Small intestine (tissue), 7 donors: Measurements from ENCODE around the gene DISC1. TPM values are rescaled to one million over a fixed set of nuclear protein-coding genes. Genes with fewer than 3 reads are reported as not detected.
"Not testable (repeated sequence)": the region's sequence is repeated elsewhere in the genome, so short reads cannot be mapped to it uniquely, and the experiment has no call there.

Source experiments
- DNase-seq, 2 donors: peaks; one replicate each; pipeline versions ENCODE4 v3.0.0 to v3.0.0-alpha.2; 2013
- FAIRE-seq: peaks from 2 replicates; lab custom pipeline; 2012; peaks lifted over from hg19 to GRCh38; lab: Jason Lieb, UNC
- H3K27ac ChIP-seq, 3 donors: one replicate each; pipeline ENCODE4 v1.5.1; 2013; ENCODE audit warnings: low read length in 2 of 3, mild to moderate bottlenecking in 2 of 3, control low read depth in 1 of 3, inconsistent platforms in 1 of 3, low read depth in 1 of 3, moderate library complexity in 1 of 3
- H3K27me3 ChIP-seq, 3 donors: one replicate each; pipeline ENCODE4 v1.6.1; 2013; ENCODE audit warnings: low read length in 3 of 3, inconsistent platforms in 1 of 3; ENCODE audit not compliant: control insufficient read depth in 3 of 3, insufficient read depth in 3 of 3
- H3K36me3 ChIP-seq, 3 donors: one replicate each; pipeline ENCODE4 v1.6.1; 2013; ENCODE audit warnings: low read length in 3 of 3, inconsistent platforms in 1 of 3, low read depth in 1 of 3, mild to moderate bottlenecking in 1 of 3, moderate library complexity in 1 of 3; ENCODE audit not compliant: control insufficient read depth in 3 of 3, insufficient read depth in 2 of 3
- H3K4me1 ChIP-seq, 3 donors: one replicate each; pipeline ENCODE4 v1.6.1; 2013; ENCODE audit warnings: low read length in 2 of 3, inconsistent platforms in 1 of 3, low read depth in 1 of 3, mild to moderate bottlenecking in 1 of 3, moderate library complexity in 1 of 3; ENCODE audit not compliant: control insufficient read depth in 3 of 3, insufficient read depth in 2 of 3
- H3K4me3 ChIP-seq, 3 donors: one replicate each; pipeline ENCODE4 v1.5.1; 2013; ENCODE audit warnings: low read length in 3 of 3, control low read depth in 1 of 3, inconsistent platforms in 1 of 3, low read depth in 1 of 3, mild to moderate bottlenecking in 1 of 3, moderate library complexity in 1 of 3
- H3K9me3 ChIP-seq, 2 donors: one replicate each; pipeline ENCODE4 v1.6.1; 2013; ENCODE audit warnings: low read depth in 1 of 2, low read length in 1 of 2; ENCODE audit not compliant: control insufficient read depth in 2 of 2, insufficient read depth in 1 of 2
- WGBS, 3 donors: extraction: QIAGEN DNeasy Blood & Tissue Kit; methylation state at CpG; one replicate each; pipeline ENCODE4 v1.1.7; 2013; 5-methylcytosine and 5-hydroxymethylcytosine counted together
- polyA plus RNA-seq, 4 donors: library from polyadenylated mRNA; stranded (reverse) in 3 of 4; unstranded in 1 of 4; fragments of 200-250 nt in 3 of 4; fragments of 120-200 nt in 1 of 4; gene quantifications; one replicate each; pipeline versions ENCODE4 v1.2.1 to v1.2.3, GENCODE V29; 2013
- donor health status: healthy with polysubstance abuse.
- donor health status: control.
- donor health status: control.
- donor health status: Bipolar disorder and iron deficiency.
- donor health status: healthy.

Gene DISC1
- polyA plus RNA-seq, 4 donors, result 0.27 to 2.1 (median 0.85) TPM; not detected in 1

DNA sequence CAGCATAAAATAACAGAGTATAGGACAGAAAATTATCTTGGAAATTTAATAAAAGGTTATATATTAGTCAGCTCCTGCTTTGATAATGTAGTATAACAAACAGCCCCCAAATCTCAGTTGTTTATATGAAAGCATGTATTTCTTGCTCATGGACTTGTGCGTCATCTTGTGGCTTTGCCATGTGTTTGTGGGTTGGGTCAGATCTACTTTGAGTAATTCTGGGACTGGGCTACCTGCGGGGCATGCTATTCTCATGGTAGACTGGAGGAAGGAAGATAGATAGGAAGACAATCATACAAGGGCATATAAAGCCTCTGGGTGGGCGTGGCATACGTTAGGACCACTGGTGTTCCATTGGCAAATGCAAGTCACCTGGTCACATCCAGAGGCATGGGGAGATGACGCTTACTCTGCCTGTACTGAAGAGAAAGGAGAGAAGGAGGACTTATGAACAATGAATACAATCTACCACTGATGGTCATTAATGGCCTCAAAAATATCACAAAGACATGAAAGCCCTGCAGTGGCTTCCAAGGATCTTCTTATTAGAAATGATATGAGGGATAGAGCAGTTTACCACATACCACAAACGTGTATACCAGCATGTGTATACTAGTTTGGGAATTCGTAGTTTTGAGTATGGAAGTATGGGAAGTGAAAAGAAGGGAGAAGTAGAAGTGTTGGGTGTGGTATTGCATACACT is 267.0 kb downstream of the DISC1 start:
- no peak overlapping the region for H3K27ac ChIP-seq
- H3K4me1 ChIP-seq, result no peaks in the 10 kb centered on the region
- H3K9me3 ChIP-seq, result no peaks in the 10 kb centered on the region
- FAIRE-seq (no peak), DNase-seq (no peak)
- H3K4me3 ChIP-seq, result no peak overlapping the region
- no peaks in the 10 kb centered on the region for H3K36me3 ChIP-seq
- WGBS, 3 donors, result 82 to 90% (median 87%) methylated on average over 7 of the region's 7 CpGs
- H3K27me3 ChIP-seq, result no peaks in the 10 kb centered on the region

DNA sequence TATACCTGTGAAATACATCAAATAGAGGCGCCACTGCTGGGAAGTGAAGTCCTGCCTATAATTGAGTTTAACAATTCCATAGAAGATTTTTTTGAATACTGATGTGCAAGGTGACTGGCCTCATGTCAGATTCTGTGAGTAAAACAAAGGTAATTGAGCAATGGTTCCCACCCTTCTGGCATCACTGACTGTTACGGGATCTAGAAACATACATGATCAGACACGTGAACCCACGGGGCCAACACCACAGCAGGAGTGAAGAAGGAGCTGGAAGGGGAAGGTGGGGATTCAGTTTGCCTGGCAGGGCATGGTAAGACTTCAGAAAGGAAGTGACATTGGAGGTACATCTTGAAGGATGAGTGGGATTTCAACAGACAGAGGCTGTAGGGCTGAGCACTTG is 270.2 kb downstream of the DISC1 start:
- H3K27ac ChIP-seq, result no peak overlapping the region
- no peaks in the 10 kb centered on the region for H3K27me3 ChIP-seq
- 85 to 95% (median 92%) methylated on average over 4 of the region's 4 CpGs for WGBS, 3 donors
- no peaks in the 10 kb centered on the region for H3K4me1 ChIP-seq
- no peak for FAIRE-seq
- no peaks in the 10 kb centered on the region for H3K9me3 ChIP-seq
- no peak for DNase-seq
- H3K4me3 ChIP-seq, result no peak overlapping the region
- no peaks in the 10 kb centered on the region for H3K36me3 ChIP-seq

DNA sequence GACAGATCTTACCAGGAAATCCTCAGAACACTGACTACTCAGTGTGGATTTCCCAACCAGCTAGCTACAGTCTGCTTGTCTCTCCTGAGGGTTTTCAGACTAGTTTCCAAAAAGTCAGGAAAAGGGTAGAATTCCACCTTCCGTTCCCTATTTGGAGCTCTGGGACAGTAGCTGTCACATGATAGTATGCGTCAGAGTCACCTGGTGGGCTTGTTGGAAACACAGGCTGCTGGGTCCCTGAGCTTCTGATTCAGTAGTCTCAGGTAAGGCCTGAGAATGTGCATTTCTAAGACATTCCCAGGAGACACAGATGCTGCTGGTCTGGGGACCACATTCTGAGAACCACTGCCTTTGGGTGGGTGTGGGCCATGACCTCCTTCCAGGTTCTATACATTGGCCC is 272.5 kb downstream of the DISC1 start:
- FAIRE-seq (no peak), DNase-seq (no peak)
- Histone ChIP-seq H3K4me3 (no peak overlapping the region), H3K4me1 (no peaks in the 10 kb centered on the region), H3K36me3 (no peaks in the 10 kb centered on the region), H3K27me3 (no peaks in the 10 kb centered on the region), H3K9me3 (peaks cover 0 to 5% of the 10 kb centered on the region in 2 donors), H3K27ac (no peak overlapping the region)
- WGBS, 3 donors, result 97 to 99% (median 97%) methylated on average over 2 of the region's 2 CpGs

DNA sequence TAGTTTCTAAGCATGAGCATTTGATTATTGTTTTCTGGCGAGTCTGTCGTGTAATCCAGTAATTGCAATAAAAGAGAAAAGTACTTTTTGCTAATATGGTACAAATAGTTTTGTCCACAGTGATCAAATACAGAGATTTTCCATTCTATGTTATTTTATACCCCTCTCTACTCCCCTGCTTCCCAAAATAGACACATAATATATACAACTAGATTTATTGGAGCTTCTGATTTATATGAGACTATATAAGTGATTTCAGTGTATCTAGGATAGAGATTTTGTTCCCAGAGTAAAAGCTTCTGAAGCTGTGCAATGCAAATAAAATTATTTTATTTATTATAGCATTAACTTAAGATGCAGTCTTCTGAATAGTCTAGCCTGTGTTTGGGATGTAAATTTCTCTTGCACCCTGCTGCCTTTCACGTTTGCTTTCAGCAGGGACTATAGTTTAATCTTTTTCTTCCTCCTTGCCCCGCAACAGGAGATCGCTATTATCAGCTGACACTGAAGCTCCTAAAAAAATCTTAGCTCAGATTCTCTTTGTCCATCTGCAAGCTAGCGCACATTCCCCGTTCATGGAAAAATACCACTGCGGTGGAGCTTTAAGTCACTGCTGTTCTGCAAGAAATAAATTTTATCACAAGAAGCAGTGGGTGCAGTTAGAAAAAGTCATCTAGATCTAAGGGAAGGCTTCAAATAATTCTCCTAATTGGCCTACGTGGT is 273.3 kb downstream of the DISC1 start:
- no peaks in the 10 kb centered on the region for H3K27me3 ChIP-seq
- no peak overlapping the region for H3K27ac ChIP-seq
- FAIRE-seq (no peak), DNase-seq (no peak)
- WGBS, 3 donors, result 79 to 89% (median 85%) methylated on average over 9 of the region's 9 CpGs
- no peaks in the 10 kb centered on the region for H3K4me1 ChIP-seq
- peaks cover 0 to 10% of the 10 kb centered on the region in 2 donors for H3K9me3 ChIP-seq
- no peak overlapping the region for H3K4me3 ChIP-seq
- H3K36me3 ChIP-seq, result no peaks in the 10 kb centered on the region

DNA sequence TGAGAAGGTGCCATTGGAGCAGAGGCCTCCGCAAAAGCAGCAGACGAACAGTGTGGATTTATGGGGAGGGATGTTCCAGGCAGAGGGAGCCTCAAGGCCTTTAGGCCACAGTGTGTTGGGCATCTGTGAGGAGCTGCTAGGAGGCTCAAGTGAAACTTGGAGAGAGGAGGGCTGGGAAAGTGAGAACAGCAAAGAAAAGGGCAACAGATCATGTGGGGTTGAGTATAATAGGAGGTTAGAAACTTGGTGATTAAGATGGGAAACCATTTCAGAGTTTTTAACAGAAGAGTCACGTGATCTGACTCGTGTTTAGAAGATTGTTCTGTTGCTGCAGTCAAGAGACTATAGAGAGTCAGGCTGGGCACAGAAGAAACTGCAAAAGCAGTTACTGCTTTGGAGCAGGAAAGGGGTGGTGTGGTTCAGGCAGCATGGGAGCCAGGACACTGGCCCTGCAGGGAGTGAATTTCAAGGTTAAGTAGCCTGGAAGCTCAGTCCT is 277.0 kb downstream of the DISC1 start:
- no peaks in the 10 kb centered on the region for H3K36me3 ChIP-seq
- peaks cover 0 to 10% of the 10 kb centered on the region in 2 donors for H3K9me3 ChIP-seq
- FAIRE-seq (no peak), DNase-seq (no peak)
- H3K27ac ChIP-seq, result no peak overlapping the region
- H3K4me3 ChIP-seq, result no peak overlapping the region
- no peaks in the 10 kb centered on the region for H3K4me1 ChIP-seq
- WGBS, 3 donors, result 89 to 96% (median 91%) methylated on average over 4 of the region's 4 CpGs
- no peaks in the 10 kb centered on the region for H3K27me3 ChIP-seq

- H3K4me1 ChIP-seq, H3K9me3 ChIP-seq, FAIRE-seq, H3K27ac ChIP-seq, H3K36me3 ChIP-seq, H3K4me3 ChIP-seq, H3K27me3 ChIP-seq, DNase-seq: not testable (repeated sequence)
- WGBS, 3 donors, result 81 to 98% (median 96%) methylated on average over 2 of the region's 2 CpGs
These were observed 280.7 kb downstream of the DISC1 start for GRCh38 chr1:231907310-231907709.

DNA sequence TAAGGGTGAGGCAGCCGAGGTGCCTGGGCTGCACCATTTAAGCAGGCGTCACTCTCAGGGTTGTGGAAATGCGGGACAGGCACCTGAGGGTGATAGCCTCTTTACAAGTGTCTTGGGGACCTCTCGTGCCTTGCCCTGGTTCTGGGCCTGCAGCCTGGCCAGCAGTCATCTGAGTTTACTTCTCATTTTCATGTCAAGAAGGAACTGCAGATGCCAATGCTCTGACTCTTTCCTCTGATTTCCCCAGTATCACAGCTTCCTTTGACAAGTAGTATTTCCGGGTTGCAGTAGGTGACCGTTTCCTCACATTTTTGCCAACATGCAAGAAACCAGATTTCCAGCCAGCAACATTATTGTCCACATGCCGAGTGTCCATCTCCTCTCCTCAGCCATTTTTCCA is 286.9 kb downstream of the DISC1 start:
- no peak for DNase-seq
- FAIRE-seq, result no peak
- Histone ChIP-seq H3K27me3 (no peaks in the 10 kb centered on the region), H3K4me1 (no peaks in the 10 kb centered on the region), H3K27ac (no peak overlapping the region), H3K4me3 (no peak overlapping the region), H3K36me3 (no peaks in the 10 kb centered on the region), H3K9me3 (no peaks in the 10 kb centered on the region)
- WGBS, 3 donors, result 88 to 91% (median 90%) methylated on average over 7 of the region's 7 CpGs

DNA sequence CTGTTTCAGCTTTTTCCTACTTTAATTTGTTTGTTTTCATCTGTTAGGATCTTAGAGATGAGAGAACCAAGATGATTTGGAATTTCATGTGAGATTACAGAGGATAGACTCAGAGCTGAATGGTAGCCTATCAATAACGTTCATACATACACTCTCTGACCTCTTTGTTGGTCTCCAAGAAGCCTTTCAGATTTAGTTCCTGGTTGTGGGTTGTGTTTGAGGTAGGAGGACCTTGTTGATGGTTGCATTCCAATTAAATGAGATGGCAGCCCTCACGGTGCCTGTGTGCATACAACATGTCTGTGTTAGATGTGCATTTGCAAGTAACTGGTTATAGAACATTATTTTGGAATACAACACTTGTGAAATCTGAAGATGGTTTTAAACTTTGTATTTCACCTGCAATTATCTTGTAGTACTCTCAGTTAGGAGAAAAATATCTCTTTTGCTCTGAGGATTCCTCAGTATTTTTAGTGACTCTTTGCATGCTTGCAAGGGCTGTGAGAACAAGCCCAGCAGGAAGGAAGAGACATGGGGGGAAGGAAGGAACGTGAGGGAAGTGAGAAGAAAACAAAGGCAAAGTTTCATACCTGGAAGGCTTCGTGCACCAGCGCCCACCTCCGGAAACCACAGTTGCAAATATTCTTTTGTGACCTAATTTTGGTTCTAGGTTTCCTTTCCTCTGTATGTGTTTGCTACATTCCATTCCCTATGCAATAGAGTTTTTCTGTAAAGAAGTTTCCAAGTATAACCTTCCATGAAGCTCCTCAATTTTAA is 291.8 kb downstream of the DISC1 start:
- DNase-seq, result peak in 1 of 2 donors; percentile 25
- H3K4me3 ChIP-seq, result no peak overlapping the region
- no peaks in the 10 kb centered on the region for H3K9me3 ChIP-seq
- no peaks in the 10 kb centered on the region for H3K27me3 ChIP-seq
- WGBS, 3 donors, result 61 to 66% (median 63%) methylated on average over 6 of the region's 6 CpGs
- FAIRE-seq, result no peak
- H3K4me1 ChIP-seq, result no peaks in the 10 kb centered on the region
- no peak overlapping the region for H3K27ac ChIP-seq
- H3K36me3 ChIP-seq, result no peaks in the 10 kb centered on the region
